22Rv1 (cell line): ENCODE measurements around the gene SRSF1.

Experiments
- ZFX ChIP-seq: fragments of 450-650 bp; IDR thresholded peaks from 2 replicates; pipeline ENCODE4 v1.6.1; 2017; ENCODE audit warnings: antibody characterized with exemption, borderline replicate concordance
- TF ChIP-seq, protein P1 (sequence below): fragments of 450-650 bp; IDR thresholded peaks from 2 replicates; pipeline ENCODE4 v1.5.1; 2017; ENCODE audit warnings: mild to moderate bottlenecking

- TF ChIP-seq, protein P1, sequence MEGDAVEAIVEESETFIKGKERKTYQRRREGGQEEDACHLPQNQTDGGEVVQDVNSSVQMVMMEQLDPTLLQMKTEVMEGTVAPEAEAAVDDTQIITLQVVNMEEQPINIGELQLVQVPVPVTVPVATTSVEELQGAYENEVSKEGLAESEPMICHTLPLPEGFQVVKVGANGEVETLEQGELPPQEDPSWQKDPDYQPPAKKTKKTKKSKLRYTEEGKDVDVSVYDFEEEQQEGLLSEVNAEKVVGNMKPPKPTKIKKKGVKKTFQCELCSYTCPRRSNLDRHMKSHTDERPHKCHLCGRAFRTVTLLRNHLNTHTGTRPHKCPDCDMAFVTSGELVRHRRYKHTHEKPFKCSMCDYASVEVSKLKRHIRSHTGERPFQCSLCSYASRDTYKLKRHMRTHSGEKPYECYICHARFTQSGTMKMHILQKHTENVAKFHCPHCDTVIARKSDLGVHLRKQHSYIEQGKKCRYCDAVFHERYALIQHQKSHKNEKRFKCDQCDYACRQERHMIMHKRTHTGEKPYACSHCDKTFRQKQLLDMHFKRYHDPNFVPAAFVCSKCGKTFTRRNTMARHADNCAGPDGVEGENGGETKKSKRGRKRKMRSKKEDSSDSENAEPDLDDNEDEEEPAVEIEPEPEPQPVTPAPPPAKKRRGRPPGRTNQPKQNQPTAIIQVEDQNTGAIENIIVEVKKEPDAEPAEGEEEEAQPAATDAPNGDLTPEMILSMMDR, result no peak
- no peak for TF ChIP-seq ZFX
Measured at GRCh38 chr17:58050966-58051365, 43.9 kb upstream of the SRSF1 start.
